K562 (cell line): ENCODE measurements around the gene GPN3. TPM values are rescaled to one million over a fixed set of nuclear protein-coding genes. Genes with fewer than 3 reads are reported as not detected.

Experiments used
- KLF1 ChIP-seq: fragments of 450-650 bp; IDR thresholded peaks from 2 replicates; pipeline ENCODE4 v1.6.1; 2016; ENCODE audit warnings: missing genetic modification characterization, missing compliant biosample characterization
- NEUROD1 ChIP-seq: fragments of 150-350 bp; IDR thresholded peaks from 2 replicates; pipeline ENCODE4 v1.6.1; 2014; ENCODE audit warnings: borderline replicate concordance, low read length, low read depth; ENCODE audit not compliant: partially characterized antibody
- NFE2L1 ChIP-seq: fragments of 450-650 bp; IDR thresholded peaks from 2 replicates; pipeline ENCODE4 v1.6.1; 2016; ENCODE audit warnings: missing genetic modification characterization, low read depth, mild to moderate bottlenecking, missing compliant biosample characterization, moderate library complexity, borderline replicate concordance
- NONO ChIP-seq, 2 experiments: fragments of 200-400 bp in 1 of 2; fragments of 450-650 bp in 1 of 2; formaldehyde crosslinking in 1 of 2; IDR thresholded peaks; 2 replicates each; pipeline ENCODE4 v1.6.1; 2017; ENCODE audit warnings: low read depth in 2 of 2, mild to moderate bottlenecking in 2 of 2, moderate library complexity in 2 of 2, low read length in 1 of 2
- RFX5 ChIP-seq: IDR thresholded peaks from 2 replicates; pipeline ENCODE4 v1.6.1; 2011; ENCODE audit warnings: low read depth, mild to moderate bottlenecking, improper control_type of control experiment, low read length
- SAFB2 ChIP-seq: fragments of 200-400 bp; formaldehyde crosslinking; IDR thresholded peaks from 2 replicates; pipeline ENCODE4 v1.6.1; 2018; ENCODE audit warnings: borderline replicate concordance, low read length, low read depth, moderate library complexity; ENCODE audit not compliant: severe bottlenecking
- SP2 ChIP-seq: IDR thresholded peaks from 2 replicates; pipeline ENCODE4 v1.6.1; 2011; ENCODE audit warnings: mild to moderate bottlenecking, low read depth, low read length, moderate library complexity; ENCODE audit not compliant: poor library complexity, severe bottlenecking; ENCODE audit errors: extremely low read depth
- STAT5B ChIP-seq: fragments of 250-450 bp; sonication (Bioruptor Pico); IDR thresholded peaks from 2 replicates; pipeline ENCODE4 v1.8.0; 2021; ENCODE audit warnings: mild to moderate bottlenecking, inconsistent platforms
- U2AF1 ChIP-seq: fragments of 200-400 bp; formaldehyde crosslinking; optimal IDR thresholded peaks from 2 replicates; pipeline ENCODE3; 2017; ENCODE audit warnings: mild to moderate bottlenecking, low read depth, low read length, moderate library complexity
- WHSC1 ChIP-seq: IDR thresholded peaks from one replicate; pipeline ENCODE4 v1.6.1; 2012; ENCODE audit warnings: low read length, control low read depth, inconsistent platforms
- YY1 ChIP-seq, 3 experiments: IDR thresholded peaks; 2 replicates each; pipeline ENCODE4 v1.6.1; 2011; ENCODE audit warnings: low read length in 2 of 3, mild to moderate bottlenecking in 2 of 3, moderate library complexity in 2 of 3, borderline replicate concordance in 1 of 3, control low read depth in 1 of 3, low read depth in 1 of 3; ENCODE audit not compliant: insufficient read depth in 3 of 3, insufficient replicate concordance in 2 of 3, control insufficient read depth in 1 of 3, insufficient read length in 1 of 3; ENCODE audit errors: extremely low read depth in 1 of 3
- ZNF239 ChIP-seq: fragments of 250-450 bp; sonication (Bioruptor Pico); IDR thresholded peaks from 2 replicates; pipeline ENCODE4 v1.4.0; 2020; ENCODE audit warnings: mild to moderate bottlenecking
- ZNF408 ChIP-seq: fragments of 250-450 bp; sonication (Bioruptor Pico); IDR thresholded peaks from 2 replicates; pipeline ENCODE4 v1.4.0; 2020; ENCODE audit warnings: low read depth, mild to moderate bottlenecking, moderate library complexity
- ZNF41 ChIP-seq: fragments of 250-450 bp; sonication (Bioruptor Pico); conservative IDR thresholded peaks from 2 replicates; pipeline ENCODE4 v1.4.0; 2020; ENCODE audit warnings: mild to moderate bottlenecking
- ZNF57 ChIP-seq: fragments of 450-650 bp; formaldehyde crosslinking; IDR thresholded peaks from 2 replicates; pipeline ENCODE4 v1.4.0; 2020; ENCODE audit warnings: mild to moderate bottlenecking, moderate library complexity
- ZNF764 ChIP-seq: fragments of 250-450 bp; sonication (Bioruptor Pico); IDR thresholded peaks from 2 replicates; pipeline ENCODE4 v1.4.0; 2020; ENCODE audit warnings: low read depth, mild to moderate bottlenecking, moderate library complexity
- ZNF830 ChIP-seq: fragments of 250-450 bp; sonication (Bioruptor Pico); IDR thresholded peaks from 2 replicates; pipeline ENCODE4 v1.5.0; 2021; ENCODE audit warnings: mild to moderate bottlenecking
- ZSCAN32 ChIP-seq: fragments of 450-650 bp; formaldehyde crosslinking; IDR thresholded peaks from 2 replicates; pipeline ENCODE4 v1.4.0; 2020; ENCODE audit warnings: mild to moderate bottlenecking, moderate library complexity
- polyA plus RNA-seq, 8 experiments: library from polyadenylated mRNA; depleted of rRNA in 4 of 8; stranded (reverse) in 5 of 8; unstranded in 3 of 8; fragments of >200 nt; fragmentation: Nextera tagmentation in 2 of 8; fragmentation: Illumina TruSeq in 1 of 8; extraction: Ambion mirVana in 2 of 8; extraction: Trizol in 1 of 8; gene quantifications; 2 replicates each; pipeline versions ENCODE4 v1.2.1 to v1.2.3, GENCODE V29; 2011 to 2014; ENCODE audit warnings: inconsistent platforms in 1 of 8, missing spikeins in 1 of 8
- total RNA-seq, 7 experiments: library from RNA; depleted of rRNA in 6 of 7; stranded (reverse); fragments of >200 nt in 6 of 7; fragmentation: Illumina TruSeq in 2 of 7; extraction: Trizol in 2 of 7; gene quantifications; 2 replicates each; pipeline versions ENCODE4 v1.2.1 to v1.2.3, GENCODE V29; 2011 to 2021; ENCODE audit warnings: low replicate concordance in 1 of 7
- TF ChIP-seq, protein P1 (sequence below): fragments of 250-450 bp; sonication (Bioruptor Pico); IDR thresholded peaks from 2 replicates; pipeline ENCODE4 v1.8.0; 2022; ENCODE audit warnings: moderate library complexity, mild to moderate bottlenecking, inconsistent platforms
- TF ChIP-seq, protein P2 (sequence below): fragments of 200-800 bp; sonication (Bioruptor generic); IDR thresholded peaks from 2 replicates; pipeline ENCODE4 v1.6.1; 2016; ENCODE audit warnings: missing genetic modification characterization, missing compliant biosample characterization

The GPN3 gene
- total and polyA plus RNA-seq, 9 of the 15 experiments (the other 6 are each of a cell fraction or from before 2014, with no cell fraction given): 35.8 to 123 (median 64.2) TPM

DNA sequence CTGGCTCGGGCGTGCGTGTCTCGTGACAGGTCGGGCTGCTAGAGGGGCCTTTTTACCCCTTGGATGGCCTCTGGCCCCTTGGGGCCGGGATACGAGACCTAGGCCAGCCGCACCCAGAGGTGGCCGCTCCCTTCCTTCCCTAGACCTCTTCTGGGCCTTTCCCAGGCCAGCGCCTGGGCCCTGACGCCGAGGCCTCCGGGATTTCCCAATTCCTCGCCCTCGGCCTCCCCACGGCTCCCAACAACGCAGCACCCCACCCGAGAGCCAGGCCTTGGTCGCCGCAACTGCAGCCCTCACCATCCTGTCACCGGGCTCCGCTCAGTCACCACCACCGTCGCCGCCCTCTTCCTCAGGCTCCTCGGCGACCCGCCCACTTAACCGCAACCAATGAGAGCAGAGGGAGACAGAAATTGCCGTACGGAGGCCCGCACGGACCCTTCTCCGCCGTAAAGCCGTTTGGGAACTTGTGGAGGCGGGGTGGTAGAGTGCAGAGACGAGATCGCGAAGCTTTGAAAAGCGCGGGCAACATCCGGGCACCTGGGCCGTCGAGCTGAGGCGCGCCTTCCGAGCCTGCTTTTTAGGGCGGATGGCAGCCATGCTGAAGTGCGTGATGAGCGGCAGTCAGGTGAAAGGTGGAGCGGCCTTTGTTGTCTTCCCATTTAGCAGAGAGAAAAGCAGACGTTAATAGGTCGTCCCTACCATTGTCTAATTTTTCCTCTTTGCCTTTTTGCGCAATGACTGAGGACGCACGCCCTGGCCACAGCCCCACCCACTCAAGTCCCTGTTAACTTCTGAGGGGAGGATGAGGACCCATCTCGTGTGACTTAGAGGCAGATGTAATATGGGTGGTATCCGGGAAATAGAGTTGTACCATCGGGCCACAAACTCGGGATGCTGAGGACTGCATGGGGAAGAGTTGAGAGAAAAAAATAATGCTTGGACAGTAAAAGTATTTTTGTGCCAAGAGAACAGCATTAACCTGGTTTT lies 34.0 kb upstream of the GPN3 start, which contains the start of the genes RAD9B and VPS29 (continued):
- TF ChIP-seq NFE2L1 (tag): no peak
- TF ChIP-seq RFX5: no peak; the same call in 1 of the 2 replicates
- TF ChIP-seq ZNF239 (CRISPR knock-in tag): peak; percentile 76
- peak; percentile 94 for TF ChIP-seq KLF1 (tag)
- TF ChIP-seq, protein P1, sequence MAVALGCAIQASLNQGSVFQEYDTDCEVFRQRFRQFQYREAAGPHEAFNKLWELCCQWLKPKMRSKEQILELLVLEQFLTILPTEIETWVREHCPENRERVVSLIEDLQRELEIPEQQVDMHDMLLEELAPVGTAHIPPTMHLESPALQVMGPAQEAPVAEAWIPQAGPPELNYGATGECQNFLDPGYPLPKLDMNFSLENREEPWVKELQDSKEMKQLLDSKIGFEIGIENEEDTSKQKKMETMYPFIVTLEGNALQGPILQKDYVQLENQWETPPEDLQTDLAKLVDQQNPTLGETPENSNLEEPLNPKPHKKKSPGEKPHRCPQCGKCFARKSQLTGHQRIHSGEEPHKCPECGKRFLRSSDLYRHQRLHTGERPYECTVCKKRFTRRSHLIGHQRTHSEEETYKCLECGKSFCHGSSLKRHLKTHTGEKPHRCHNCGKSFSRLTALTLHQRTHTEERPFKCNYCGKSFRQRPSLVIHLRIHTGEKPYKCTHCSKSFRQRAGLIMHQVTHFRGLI (CRISPR knock-in tag): peak; percentile 78
- no peak for TF ChIP-seq ZSCAN32 (CRISPR knock-in tag)
- TF ChIP-seq ZNF41 (CRISPR knock-in tag): peak; percentile 86; the same call in 1 of the 2 replicates
- TF ChIP-seq, protein P2, sequence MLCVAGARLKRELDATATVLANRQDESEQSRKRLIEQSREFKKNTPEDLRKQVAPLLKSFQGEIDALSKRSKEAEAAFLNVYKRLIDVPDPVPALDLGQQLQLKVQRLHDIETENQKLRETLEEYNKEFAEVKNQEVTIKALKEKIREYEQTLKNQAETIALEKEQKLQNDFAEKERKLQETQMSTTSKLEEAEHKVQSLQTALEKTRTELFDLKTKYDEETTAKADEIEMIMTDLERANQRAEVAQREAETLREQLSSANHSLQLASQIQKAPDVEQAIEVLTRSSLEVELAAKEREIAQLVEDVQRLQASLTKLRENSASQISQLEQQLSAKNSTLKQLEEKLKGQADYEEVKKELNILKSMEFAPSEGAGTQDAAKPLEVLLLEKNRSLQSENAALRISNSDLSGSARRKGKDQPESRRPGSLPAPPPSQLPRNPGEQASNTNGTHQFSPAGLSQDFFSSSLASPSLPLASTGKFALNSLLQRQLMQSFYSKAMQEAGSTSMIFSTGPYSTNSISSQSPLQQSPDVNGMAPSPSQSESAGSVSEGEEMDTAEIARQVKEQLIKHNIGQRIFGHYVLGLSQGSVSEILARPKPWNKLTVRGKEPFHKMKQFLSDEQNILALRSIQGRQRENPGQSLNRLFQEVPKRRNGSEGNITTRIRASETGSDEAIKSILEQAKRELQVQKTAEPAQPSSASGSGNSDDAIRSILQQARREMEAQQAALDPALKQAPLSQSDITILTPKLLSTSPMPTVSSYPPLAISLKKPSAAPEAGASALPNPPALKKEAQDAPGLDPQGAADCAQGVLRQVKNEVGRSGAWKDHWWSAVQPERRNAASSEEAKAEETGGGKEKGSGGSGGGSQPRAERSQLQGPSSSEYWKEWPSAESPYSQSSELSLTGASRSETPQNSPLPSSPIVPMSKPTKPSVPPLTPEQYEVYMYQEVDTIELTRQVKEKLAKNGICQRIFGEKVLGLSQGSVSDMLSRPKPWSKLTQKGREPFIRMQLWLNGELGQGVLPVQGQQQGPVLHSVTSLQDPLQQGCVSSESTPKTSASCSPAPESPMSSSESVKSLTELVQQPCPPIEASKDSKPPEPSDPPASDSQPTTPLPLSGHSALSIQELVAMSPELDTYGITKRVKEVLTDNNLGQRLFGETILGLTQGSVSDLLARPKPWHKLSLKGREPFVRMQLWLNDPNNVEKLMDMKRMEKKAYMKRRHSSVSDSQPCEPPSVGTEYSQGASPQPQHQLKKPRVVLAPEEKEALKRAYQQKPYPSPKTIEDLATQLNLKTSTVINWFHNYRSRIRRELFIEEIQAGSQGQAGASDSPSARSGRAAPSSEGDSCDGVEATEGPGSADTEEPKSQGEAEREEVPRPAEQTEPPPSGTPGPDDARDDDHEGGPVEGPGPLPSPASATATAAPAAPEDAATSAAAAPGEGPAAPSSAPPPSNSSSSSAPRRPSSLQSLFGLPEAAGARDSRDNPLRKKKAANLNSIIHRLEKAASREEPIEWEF (CRISPR knock-in tag): peak; percentile 96
- TF ChIP-seq NONO (IDR thresholded peaks at IDR 0.05; ENCODE audit: low read depth in 2 of 2, low read length in 1 of 2): no peak
- TF ChIP-seq SP2: no peak
- no peak for TF ChIP-seq STAT5B
- TF ChIP-seq ZNF57 (CRISPR knock-in tag): no peak
- no peak for TF ChIP-seq WHSC1
- TF ChIP-seq ZNF764: no peak
- no peak for TF ChIP-seq U2AF1
- TF ChIP-seq ZNF830 (CRISPR knock-in tag): 0 out of 2 replicates have a peak, but pooled peaks have one; percentile 32
- TF ChIP-seq NEUROD1: peak; percentile 91
- TF ChIP-seq ZNF408: no peak
- TF ChIP-seq SAFB2: no peak
- TF ChIP-seq YY1 (IDR thresholded peaks at IDR 0.05; ENCODE audit: borderline replicate concordance in 1 of 3, control insufficient read depth in 1 of 3, extremely low read depth in 1 of 3, insufficient read depth in 3 of 3, insufficient read length in 1 of 3, insufficient replicate concordance in 2 of 3, low read depth in 1 of 3, low read length in 2 of 3): peak; percentile 59 to 88 (median 88)
